Endometrial microvascular endothelial cells (primary cell): Measurements from ENCODE around the gene GZMM. TPM values are rescaled to one million over a fixed set of nuclear protein-coding genes. Genes with fewer than 3 reads are reported as not detected.

Source experiments
- in situ Hi-C: cut with HindIII; loops from 2 replicates; pipeline ENCODE4 v1.10.0; 2017; ENCODE audit warnings: low sequenced_read_pairs, low pct_unique_long_range_greater_than_20kb; ENCODE audit errors: inconsistent ontology term
- total RNA-seq: library from RNA; depleted of rRNA; stranded (reverse); fragments of >200 nt; gene quantifications from one replicate; pipeline ENCODE4 v1.2.3, GENCODE V29; 2015; ENCODE audit errors: inconsistent ontology term

Gene GZMM
- total RNA-seq, 1 donor from 2014 or later = not detected

DNA sequence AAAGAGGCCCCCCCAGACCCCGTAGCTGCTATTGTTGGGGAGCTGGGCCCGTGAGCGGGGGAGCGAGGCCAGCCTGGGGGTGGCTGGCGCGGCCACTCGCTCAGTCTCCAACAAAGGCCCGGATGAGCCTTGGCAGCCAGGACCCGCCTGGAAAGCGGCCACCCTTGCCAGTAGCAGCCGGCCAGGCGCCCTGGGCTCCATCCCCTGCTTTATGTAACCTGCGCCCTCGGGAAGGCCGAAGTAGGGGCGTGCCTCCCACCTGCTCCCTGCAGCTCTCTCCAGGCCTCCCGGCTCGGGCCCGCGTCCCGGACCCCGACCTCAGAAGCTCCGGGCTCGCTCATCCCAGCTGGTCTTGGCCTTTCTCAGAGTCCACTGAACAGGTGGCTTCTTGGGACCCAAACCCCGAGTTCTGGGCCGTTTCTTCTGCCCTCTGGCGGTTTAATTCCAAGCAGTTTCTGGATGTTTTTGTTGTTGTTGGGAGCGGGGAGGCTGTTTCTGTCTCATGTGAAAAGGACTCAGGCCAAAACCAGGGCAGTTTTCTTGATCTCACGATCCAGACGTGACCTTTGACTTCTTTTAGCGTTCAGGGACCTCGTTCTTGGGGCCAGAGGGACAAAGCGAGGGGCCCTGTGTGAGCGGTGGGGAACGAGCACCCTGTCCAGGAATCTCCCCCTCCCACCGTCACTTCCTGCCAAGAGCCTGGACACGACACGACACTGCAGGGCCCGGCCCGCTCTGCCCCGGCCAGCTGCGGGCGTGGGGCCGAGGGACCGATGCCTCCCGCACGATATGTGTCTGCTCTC lies 11.1 kb upstream of the GZMM start:
- in situ Hi-C loops = no loop called here

DNA sequence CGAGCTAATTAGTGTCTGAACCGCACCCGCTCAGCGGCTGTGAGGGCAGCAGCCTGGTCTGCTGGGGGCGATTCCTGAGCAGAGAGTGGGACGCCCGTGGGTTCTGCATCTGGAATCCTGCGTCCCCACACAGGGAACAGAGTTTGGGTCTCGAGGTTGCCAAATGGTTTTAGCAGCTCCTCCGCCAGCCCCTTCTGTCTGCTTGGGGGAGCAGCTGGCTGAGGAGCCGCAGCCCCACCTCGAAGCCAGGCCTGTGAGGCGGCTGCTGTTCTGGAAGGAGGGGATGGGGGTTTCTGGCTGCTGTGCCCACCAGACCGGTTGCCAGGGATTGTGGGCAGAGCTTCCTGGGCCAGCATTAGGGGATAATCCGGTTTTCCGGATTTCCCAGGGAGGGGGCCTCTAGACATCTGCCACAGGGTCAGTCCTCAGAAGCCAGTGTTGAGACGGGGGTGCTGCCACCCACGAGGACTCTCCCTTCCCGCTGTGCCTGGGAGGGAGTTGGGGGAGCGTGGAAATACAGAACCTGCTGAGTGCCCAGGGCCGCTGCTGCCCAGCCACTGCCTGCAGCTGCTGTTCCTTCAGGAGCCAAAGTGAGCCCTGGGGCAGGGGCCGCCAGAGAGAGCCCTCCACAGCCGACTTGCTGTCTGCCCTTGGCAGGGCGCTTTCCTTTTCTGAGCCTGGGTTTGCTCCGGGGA lies 10.3 kb upstream of the GZMM start:
- in situ Hi-C loops = no loop called here

DNA sequence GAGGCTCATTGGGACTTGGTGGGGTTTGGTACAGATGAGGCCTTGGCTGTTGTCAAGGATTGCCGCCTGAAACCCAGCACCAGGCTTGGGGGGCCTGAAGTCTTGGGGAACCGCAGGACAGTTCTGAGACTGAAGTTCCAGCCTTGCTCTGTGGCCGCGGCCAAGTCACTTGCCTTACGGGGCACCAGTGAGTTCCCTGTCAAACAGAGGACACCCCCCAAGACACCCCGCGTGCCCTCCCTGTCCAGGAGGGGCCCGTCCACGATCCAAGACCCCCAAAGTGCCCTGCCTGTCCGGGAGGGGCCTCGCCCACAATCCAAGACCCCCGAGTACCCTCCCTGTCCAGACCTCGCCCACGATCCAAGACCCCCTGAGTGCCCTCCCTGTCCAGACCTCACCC lies 9.8 kb upstream of the GZMM start:
- in situ Hi-C loops = no loop called here

DNA sequence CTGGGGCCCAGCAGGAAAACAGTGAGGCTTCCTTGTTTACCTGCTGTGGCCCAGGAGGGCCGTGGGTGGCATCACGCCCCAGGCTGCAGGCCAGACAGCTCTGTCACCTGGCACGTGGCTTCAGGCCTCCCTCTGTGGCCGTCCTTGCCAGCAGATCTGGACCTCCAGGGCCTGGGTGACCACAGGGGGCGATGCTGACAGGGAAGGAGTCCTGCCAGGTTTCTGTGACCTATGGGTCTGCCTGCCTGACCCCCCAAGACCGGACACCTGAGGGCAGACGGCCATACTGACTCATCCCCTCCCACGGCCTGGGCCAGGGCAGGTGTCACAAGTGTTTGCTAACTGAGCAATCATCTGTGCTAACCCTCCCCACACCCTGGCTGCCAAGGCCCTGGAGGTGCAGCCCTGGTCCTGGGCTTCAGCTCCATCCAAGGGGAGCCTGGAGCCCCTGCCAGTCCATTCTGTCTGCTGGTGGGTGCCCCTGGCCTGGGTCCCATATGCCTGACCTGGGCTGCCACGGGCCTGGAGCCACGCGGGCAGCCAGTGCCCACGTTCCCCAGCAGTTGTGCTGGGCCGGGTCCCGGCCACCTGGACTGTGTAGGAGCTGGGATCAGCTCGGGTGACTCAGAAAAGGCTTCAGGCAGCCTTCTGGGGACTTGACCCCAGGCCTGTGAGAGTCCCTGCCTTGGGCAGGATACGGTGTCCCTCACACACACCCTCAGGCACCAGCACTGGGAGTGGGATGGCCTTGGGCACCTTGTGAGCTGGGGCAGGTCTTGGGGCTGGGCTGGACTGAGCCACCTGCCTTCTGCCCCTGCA lies 8.6 kb upstream of the GZMM start:
- in situ Hi-C loops = no loop called here

DNA sequence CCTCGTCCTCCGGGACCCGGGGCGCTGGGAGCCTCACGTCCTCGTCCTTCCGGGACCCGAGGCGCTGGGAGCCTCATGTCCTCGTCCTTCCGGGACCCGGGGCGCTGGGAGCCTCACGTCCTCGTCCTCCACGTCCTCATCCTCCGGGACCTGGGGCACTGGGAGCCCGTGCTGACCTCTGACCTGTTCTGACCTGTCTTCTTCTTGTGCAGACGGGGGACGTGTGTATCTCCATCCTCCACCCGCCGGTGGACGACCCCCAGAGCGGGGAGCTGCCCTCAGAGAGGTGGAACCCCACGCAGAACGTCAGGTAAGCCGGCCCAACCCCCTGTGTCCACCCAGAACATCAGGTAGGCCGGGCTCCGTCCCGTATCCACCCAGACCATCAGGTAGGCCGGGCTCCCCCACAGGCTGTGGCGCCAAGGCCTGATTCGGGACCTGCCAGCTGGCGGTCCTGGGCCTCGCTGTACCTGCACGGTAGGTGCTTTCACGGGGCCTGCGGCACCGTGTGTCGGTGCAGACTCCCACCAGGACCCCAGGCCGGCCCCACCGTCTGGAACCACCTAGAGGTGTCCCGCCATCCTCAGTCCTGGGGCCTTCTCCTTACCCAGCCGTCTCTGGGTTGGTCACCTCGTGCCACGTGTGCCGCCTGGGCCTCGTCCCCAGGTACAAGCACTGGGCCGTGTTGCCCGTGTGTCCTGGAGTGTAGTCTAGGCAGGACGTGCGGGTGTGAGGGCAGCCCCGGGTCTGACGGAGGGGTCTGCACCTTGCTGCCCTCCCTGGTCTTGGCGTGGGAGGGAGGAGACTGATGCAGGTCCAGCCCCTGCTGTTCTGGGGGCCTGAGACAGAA lies 7.6 kb upstream of the GZMM start:
- in situ Hi-C loops = no loop called here

DNA sequence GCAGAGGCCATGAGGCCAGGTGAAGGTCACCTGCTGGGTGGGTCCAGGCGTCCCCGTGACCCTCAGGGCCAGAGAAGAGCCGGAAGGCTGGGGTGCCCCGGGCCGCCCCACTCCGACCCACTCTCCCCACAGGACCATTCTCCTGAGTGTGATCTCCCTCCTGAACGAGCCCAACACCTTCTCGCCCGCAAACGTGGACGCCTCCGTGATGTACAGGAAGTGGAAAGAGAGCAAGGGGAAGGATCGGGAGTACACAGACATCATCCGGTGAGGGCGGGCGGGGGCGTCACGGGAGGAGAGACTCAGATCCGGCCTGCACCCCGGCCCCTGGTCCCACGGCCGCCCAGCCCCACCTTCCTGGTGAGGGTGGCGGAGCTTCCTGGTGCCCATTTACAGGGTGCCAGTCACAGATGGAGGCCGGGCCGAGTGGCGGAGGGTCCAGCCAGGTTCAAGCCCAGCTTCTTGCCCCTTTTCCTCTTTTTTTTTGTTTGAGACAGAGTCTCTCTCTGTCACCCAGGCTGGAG lies 6.9 kb upstream of the GZMM start:
- in situ Hi-C loops = no loop called here

DNA sequence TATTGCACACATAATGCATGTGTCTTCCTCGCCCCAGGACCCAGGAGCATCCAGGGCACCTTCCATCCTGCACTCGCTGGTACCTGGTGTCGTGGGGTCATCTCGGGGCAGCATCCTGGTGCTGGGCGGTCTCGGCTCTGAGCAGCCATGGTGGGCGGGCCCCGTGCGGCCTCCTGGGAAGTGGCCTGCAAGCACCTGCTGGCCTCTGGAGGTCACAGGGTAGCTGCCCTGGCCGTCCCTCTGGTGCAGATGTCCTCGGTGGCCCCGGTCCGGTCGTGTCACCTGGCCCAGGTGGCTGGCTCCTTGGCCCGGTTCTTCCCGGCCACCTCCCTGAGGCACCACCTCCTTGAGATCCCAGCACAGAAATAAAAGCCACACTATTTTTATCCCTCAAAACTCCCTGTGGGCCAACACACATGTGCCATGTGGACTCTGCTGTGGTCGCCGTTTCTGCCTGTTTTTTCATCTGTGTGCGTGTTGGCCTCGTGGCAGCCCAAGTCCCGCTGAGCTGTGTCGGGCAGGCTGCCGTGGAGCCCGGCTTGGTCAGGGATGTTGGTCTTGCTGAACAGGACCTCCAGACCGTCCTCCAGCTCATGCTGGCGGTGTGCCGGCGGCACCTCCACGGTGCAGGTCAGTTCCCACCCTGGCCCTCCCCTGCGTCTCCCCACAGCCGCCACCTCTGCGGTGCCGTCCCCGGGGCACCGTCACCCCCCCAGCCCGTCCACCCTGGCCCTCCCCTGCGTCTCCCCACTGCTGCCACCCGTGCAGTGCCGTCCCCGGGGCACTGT lies 5.0 kb upstream of the GZMM start:
- in situ Hi-C loops = no loop called here

DNA sequence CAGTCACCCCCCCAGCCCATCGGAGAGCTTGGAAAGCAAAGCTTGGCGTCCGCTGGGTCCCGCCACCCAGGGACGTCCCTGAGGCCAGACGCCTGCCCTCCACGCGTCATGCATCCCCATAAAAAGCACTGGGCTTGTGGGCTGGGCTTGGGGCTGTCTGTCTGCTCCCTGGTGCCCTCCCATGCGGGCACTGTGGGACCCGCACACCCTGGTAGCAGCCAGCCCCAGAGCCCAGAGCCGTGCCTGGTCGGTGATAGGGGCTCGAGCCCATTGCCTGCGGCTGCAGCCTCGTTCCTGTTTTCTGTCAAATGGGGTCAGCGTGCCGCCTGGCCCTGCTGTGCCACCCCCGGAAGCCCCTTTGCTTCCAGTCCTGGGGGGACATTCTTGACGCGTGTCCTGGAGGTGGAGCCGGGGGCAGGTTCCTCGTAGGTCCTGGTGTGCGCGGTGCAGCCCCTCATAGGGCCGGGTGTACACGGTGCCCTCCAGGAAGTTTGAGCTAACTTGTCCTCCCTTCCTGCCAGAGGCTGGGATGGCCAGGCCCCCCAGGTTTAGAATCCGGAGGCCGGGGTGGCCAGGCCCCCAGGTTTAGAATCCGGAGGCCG lies 4.3 kb upstream of the GZMM start:
- in situ Hi-C loops = no loop called here

DNA sequence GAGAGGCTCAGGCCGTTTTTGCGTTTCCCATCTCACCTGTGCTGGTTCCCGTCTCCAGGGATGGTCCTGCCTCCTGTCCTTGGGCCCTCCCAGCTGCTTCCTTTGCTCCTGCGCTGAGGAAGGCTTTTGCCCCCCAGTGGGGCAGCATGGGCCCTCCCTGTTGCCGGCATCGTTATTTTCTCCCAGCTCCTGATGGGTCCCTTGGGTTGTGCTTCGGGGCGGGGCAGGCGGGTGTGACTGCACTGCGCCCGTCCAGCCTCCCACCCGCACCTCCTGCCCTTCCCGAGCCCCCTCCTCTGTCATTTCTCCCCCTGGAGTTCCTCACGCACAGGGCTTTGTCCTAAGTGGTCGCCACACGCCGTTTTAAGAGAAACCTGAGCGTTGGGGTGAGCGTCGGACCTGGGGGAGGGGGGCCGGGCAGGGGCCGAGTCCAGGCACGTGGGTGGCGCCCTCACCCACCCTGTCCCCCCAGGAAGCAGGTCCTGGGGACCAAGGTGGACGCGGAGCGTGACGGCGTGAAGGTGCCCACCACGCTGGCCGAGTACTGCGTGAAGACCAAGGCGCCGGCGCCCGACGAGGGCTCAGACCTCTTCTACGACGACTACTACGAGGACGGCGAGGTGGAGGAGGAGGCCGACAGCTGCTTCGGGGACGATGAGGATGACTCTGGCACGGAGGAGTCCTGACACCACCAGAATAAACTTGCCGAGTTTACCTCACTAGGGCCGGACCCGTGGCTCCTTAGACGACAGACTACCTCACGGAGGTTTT lies 2.8 kb upstream of the GZMM start:
- in situ Hi-C loops = no loop called here

DNA sequence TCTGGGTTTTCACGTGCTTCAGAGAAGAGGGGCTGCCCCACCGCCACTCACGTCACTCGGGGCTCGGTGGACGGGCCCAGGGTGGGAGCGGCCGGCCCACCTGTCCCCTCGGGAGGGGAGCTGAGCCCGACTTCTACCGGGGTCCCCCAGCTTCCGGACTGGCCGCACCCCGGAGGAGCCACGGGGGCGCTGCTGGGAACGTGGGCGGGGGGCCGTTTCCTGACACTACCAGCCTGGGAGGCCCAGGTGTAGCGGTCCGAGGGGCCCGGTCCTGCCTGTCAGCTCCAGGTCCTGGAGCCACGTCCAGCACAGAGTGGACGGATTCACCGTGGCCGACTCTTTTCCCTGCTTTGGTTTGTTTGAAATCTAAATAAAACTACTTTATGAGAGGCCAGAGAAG lies 2.2 kb upstream of the GZMM start:
- in situ Hi-C loops = no loop called here

DNA sequence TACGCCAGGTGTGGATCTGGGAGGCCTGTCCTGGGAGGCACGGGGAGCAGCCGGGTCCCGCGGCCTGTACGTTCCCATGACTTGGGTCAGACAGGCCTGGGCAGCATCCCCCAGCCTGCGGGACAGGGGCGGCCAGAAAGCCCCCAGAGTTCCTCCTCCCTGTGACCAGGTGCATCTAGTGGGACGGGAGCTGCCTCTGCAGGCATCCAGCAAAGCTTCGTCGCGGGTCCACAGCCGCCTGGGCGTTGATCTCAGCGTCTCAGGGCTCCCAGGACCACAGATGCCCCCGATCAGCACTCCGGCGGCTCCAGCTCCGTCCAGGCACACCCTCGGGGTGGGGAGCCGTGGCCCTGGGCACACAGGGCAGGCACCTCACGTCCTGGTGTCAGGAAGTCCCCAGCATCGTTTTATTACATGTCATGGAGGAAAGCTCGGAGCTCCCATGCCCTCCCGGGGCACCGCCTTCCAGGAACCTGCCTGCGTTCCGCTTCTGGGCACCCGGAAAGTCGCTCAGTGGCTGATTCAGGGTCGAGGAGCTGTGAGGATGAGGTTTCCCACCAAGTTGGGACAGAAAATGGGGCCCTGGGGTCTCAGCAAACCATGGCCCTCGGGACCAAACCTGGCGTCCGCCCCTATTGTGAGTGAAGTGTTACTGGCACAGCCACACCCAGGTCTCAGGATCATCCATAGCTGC lies 1.5 kb upstream of the GZMM start:
- in situ Hi-C loops = no loop called here

DNA sequence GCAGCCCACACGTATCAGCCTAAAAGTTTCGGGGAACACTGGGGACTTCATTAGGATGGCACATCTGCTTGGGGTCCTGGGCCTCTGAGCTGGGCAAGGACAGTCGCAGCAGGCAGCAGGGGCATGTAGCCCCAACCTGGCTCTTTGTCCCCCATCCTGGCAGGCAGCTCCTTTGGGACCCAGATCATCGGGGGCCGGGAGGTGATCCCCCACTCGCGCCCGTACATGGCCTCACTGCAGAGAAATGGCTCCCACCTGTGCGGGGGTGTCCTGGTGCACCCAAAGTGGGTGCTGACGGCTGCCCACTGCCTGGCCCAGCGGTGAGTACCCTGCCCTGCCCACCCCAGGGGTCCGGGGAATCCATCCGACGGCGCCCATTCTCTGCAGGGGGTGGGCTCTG lies 3.3 kb downstream of the GZMM start:
- in situ Hi-C loops = no loop called here

DNA sequence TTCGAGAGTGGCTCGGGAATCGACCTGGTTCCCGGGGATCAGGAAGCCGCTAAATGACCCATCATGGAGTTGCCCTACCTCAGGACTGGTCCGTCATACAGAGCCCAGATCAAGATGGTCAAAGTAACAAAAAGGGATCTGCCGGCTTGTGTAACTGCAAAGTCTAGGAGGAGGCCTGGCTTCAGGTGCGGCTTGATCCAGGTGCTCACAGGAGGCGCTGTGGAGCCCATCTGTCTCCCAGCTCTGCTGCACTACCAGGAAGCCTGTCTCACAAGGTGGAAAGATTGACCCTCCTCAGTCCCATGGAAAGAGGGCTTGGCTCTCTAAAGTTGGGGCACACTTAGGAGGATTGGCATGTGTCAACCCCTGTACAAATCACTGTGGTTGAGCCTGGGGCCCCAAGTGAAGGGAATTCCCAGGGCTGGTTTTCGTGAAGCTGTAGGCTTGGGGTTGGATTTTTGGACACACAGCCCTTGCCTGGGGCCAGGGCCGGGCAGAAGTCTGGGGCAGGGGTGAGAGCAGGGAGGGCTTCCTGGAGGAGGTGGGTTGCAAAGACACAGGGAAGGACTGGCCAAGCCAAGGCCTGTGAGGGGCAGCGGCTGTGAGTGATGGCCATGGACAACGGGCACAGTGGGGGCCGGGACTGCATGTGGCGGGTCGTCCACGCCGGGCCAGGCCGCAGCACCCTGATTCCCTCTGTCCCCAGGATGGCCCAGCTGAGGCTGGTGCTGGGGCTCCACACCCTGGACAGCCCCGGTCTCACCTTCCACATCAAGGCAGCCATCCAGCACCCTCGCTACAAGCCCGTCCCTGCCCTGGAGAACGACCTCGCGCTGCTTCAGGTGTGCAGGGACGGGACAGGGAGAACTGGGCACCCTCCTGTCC lies 4.2 kb downstream of the GZMM start:
- in situ Hi-C loops = no loop called here

DNA sequence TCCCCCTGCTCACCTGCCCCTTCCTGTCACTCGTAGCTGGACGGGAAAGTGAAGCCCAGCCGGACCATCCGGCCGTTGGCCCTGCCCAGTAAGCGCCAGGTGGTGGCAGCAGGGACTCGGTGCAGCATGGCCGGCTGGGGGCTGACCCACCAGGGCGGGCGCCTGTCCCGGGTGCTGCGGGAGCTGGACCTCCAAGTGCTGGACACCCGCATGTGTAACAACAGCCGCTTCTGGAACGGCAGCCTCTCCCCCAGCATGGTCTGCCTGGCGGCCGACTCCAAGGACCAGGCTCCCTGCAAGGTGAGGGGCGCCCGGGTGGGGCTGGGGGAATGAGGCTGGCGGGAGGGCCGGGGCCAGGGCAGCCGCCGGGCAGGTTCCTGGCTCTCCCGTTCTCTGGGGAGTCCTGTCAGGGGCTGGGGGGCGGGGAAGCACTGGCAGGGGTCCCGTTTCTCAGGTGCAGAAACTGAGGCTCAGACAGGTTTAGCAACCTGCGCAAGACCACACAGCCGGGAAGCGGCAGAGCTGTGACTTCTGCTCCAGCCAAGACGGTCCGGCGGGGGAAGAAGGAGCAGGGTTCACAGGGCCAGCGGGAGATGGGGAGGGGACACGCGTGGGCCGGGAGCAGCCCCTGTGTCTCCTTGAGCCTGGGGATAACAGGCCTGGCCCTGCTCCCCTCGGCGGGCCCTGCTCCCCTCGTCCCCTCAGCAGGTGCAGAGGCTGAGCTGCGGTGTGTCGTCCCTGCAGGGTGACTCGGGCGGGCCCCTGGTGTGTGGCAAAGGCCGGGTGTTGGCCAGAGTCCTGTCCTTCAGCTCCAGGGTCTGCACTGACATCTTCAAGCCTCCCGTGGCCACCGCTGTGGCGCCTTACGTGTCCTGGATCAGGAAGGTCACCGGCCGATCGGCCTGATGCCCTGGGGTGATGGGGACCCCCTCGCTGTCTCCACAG lies 5.3 kb downstream of the GZMM start:
- in situ Hi-C loops = no loop called here
